Neural cell (in vitro differentiated cells): ENCODE data around the gene HSBP1.

Experiments
- EZH2 ChIP-seq: fragments of 200-600, 300-800 bp; shearing (Covaris generic), sonication (generic); IDR thresholded peaks from 2 replicates; pipeline ENCODE4 v1.6.1; 2014; ENCODE audit warnings: antibody characterized with exemption, low read length, borderline replicate concordance, mild to moderate bottlenecking; ENCODE audit not compliant: insufficient read depth, poor library complexity, severe bottlenecking
- MXI1 ChIP-seq: fragments of 450-650 bp; conservative IDR thresholded peaks from 2 replicates; pipeline ENCODE4 v1.6.1; 2014; ENCODE audit warnings: antibody characterized with exemption, mild to moderate bottlenecking; ENCODE audit not compliant: poor library complexity, severe bottlenecking
- POLR2AphosphoS5 ChIP-seq: IDR thresholded peaks from 2 replicates; pipeline ENCODE4 v1.6.1; 2012
- SMC3 ChIP-seq: fragments of 450-650 bp; conservative IDR thresholded peaks from 2 replicates; pipeline ENCODE4 v1.6.1; 2014; ENCODE audit warnings: antibody characterized with exemption, mild to moderate bottlenecking, moderate library complexity; ENCODE audit not compliant: poor library complexity
- TF ChIP-seq, protein P1 (sequence below): IDR thresholded peaks from 2 replicates; pipeline ENCODE4 v1.6.1; 2012; ENCODE audit warnings: borderline replicate concordance
- TF ChIP-seq, protein P2 (sequence below): fragments of 450-650 bp; IDR thresholded peaks from 2 replicates; pipeline ENCODE4 v1.5.1; 2014; ENCODE audit warnings: antibody characterized with exemption, mild to moderate bottlenecking, moderate library complexity; ENCODE audit not compliant: poor library complexity, severe bottlenecking

DNA sequence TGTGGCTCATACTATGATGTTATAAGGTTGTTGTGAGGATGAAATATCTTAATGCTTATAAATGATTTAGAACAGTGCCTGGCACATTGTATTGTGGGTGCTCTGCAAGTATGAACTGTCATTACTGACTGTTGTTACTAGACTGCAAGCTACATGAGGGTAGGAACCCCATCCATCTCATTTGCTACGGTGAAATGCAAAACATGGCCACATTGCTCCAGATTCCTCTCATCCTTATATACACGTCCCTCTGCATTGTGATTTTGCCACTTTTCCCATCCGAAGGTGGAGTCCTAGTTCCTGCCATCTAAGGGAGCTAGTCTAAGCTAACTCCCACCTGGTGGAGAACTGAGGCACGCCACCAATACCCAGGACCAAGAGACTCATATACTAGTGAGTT is 29.8 kb downstream of the HSBP1 start:
- TF ChIP-seq, protein P1, sequence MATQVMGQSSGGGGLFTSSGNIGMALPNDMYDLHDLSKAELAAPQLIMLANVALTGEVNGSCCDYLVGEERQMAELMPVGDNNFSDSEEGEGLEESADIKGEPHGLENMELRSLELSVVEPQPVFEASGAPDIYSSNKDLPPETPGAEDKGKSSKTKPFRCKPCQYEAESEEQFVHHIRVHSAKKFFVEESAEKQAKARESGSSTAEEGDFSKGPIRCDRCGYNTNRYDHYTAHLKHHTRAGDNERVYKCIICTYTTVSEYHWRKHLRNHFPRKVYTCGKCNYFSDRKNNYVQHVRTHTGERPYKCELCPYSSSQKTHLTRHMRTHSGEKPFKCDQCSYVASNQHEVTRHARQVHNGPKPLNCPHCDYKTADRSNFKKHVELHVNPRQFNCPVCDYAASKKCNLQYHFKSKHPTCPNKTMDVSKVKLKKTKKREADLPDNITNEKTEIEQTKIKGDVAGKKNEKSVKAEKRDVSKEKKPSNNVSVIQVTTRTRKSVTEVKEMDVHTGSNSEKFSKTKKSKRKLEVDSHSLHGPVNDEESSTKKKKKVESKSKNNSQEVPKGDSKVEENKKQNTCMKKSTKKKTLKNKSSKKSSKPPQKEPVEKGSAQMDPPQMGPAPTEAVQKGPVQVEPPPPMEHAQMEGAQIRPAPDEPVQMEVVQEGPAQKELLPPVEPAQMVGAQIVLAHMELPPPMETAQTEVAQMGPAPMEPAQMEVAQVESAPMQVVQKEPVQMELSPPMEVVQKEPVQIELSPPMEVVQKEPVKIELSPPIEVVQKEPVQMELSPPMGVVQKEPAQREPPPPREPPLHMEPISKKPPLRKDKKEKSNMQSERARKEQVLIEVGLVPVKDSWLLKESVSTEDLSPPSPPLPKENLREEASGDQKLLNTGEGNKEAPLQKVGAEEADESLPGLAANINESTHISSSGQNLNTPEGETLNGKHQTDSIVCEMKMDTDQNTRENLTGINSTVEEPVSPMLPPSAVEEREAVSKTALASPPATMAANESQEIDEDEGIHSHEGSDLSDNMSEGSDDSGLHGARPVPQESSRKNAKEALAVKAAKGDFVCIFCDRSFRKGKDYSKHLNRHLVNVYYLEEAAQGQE = no peak
- TF ChIP-seq, protein P2, sequence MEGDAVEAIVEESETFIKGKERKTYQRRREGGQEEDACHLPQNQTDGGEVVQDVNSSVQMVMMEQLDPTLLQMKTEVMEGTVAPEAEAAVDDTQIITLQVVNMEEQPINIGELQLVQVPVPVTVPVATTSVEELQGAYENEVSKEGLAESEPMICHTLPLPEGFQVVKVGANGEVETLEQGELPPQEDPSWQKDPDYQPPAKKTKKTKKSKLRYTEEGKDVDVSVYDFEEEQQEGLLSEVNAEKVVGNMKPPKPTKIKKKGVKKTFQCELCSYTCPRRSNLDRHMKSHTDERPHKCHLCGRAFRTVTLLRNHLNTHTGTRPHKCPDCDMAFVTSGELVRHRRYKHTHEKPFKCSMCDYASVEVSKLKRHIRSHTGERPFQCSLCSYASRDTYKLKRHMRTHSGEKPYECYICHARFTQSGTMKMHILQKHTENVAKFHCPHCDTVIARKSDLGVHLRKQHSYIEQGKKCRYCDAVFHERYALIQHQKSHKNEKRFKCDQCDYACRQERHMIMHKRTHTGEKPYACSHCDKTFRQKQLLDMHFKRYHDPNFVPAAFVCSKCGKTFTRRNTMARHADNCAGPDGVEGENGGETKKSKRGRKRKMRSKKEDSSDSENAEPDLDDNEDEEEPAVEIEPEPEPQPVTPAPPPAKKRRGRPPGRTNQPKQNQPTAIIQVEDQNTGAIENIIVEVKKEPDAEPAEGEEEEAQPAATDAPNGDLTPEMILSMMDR = no peak
- TF ChIP-seq EZH2 (no peak), MXI1 (no peak), POLR2AphosphoS5 (no peak), SMC3 (no peak)
